ENCODE results near the gene MYO1D.

DNA sequence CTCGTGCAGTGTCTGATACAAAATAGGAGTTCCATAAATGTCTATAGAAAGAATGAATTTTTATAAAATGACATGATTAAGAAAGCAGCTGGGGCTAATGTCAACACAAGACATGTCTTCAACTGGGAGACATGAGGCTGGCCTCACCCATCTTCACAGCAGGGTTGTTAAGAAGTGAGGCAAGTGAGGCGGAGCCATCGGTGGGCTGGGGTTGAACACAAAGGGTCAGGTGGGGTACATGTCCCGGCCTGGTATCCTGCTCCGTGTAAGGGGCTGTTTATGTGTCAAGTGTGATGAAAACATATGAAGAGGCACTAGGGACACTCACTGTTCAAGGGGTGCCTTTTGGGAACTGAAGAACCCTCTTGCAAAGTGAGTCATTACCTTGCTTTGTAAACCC is 368.0 kb downstream of the MYO1D start:
- TF ChIP-seq, protein P1, sequence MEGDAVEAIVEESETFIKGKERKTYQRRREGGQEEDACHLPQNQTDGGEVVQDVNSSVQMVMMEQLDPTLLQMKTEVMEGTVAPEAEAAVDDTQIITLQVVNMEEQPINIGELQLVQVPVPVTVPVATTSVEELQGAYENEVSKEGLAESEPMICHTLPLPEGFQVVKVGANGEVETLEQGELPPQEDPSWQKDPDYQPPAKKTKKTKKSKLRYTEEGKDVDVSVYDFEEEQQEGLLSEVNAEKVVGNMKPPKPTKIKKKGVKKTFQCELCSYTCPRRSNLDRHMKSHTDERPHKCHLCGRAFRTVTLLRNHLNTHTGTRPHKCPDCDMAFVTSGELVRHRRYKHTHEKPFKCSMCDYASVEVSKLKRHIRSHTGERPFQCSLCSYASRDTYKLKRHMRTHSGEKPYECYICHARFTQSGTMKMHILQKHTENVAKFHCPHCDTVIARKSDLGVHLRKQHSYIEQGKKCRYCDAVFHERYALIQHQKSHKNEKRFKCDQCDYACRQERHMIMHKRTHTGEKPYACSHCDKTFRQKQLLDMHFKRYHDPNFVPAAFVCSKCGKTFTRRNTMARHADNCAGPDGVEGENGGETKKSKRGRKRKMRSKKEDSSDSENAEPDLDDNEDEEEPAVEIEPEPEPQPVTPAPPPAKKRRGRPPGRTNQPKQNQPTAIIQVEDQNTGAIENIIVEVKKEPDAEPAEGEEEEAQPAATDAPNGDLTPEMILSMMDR (IDR thresholded peaks at IDR 0.05), result no peak
- no peak for TF ChIP-seq EZH2 (IDR thresholded peaks at IDR 0.05; ENCODE audit: borderline replicate concordance, insufficient read depth, low read depth, low read length, poor library complexity, severe bottlenecking)
